K562 (cell line): ENCODE measurements around the gene ZNF774. TPM values are rescaled to one million over a fixed set of nuclear protein-coding genes. Genes with fewer than 3 reads are reported as not detected.
A peak's percentile ranks its signal among the peaks of the same experiment; 100 is the strongest.

Experiments used
- FOSL1 ChIP-seq: fragments of 200-800 bp; sonication (Bioruptor generic); conservative IDR thresholded peaks from 2 replicates; pipeline ENCODE4 v1.6.1; 2016; ENCODE audit warnings: missing genetic modification characterization, missing compliant biosample characterization
- MAFF ChIP-seq: IDR thresholded peaks from 2 replicates; pipeline ENCODE4 v1.6.1; 2012; ENCODE audit warnings: low read length, improper control_type of control experiment
- polyA plus RNA-seq, 8 experiments: library from polyadenylated mRNA; depleted of rRNA in 4 of 8; stranded (reverse) in 5 of 8; unstranded in 3 of 8; fragments of >200 nt; fragmentation: Nextera tagmentation in 2 of 8; fragmentation: Illumina TruSeq in 1 of 8; extraction: Ambion mirVana in 2 of 8; extraction: Trizol in 1 of 8; gene quantifications; 2 replicates each; pipeline versions ENCODE4 v1.2.1 to v1.2.3, GENCODE V29; 2011 to 2014; ENCODE audit warnings: inconsistent platforms in 1 of 8, missing spikeins in 1 of 8
- total RNA-seq, 7 experiments: library from RNA; depleted of rRNA in 6 of 7; stranded (reverse); fragments of >200 nt in 6 of 7; fragmentation: Illumina TruSeq in 2 of 7; extraction: Trizol in 2 of 7; gene quantifications; 2 replicates each; pipeline versions ENCODE4 v1.2.1 to v1.2.3, GENCODE V29; 2011 to 2021; ENCODE audit warnings: low replicate concordance in 1 of 7
- TF ChIP-seq, protein P1 (sequence below), 2 experiments: fragments of 450-650 bp; formaldehyde crosslinking in 1 of 2; IDR thresholded peaks; 2 replicates each; pipeline versions ENCODE4 v1.4.0 to v1.6.1; 2014 to 2020; ENCODE audit warnings: mild to moderate bottlenecking in 2 of 2, borderline replicate concordance in 1 of 2, low read depth in 1 of 2
- TF ChIP-seq, protein P2 (sequence below): fragments of 450-650 bp; conservative IDR thresholded peaks from 2 replicates; pipeline ENCODE4 v1.6.1; 2016; ENCODE audit warnings: missing genetic modification characterization, low read depth, mild to moderate bottlenecking, missing compliant biosample characterization, moderate library complexity
- TF ChIP-seq, protein P3 (sequence below): fragments of 450-650 bp; IDR thresholded peaks from 2 replicates; pipeline ENCODE4 v1.6.1; 2016; ENCODE audit warnings: low read depth

The ZNF774 gene
- total and polyA plus RNA-seq, 9 of the 15 experiments (the other 6 are each of a cell fraction or from before 2014, with no cell fraction given) = 0.32 to 2.0 (median 1.2) TPM

DNA sequence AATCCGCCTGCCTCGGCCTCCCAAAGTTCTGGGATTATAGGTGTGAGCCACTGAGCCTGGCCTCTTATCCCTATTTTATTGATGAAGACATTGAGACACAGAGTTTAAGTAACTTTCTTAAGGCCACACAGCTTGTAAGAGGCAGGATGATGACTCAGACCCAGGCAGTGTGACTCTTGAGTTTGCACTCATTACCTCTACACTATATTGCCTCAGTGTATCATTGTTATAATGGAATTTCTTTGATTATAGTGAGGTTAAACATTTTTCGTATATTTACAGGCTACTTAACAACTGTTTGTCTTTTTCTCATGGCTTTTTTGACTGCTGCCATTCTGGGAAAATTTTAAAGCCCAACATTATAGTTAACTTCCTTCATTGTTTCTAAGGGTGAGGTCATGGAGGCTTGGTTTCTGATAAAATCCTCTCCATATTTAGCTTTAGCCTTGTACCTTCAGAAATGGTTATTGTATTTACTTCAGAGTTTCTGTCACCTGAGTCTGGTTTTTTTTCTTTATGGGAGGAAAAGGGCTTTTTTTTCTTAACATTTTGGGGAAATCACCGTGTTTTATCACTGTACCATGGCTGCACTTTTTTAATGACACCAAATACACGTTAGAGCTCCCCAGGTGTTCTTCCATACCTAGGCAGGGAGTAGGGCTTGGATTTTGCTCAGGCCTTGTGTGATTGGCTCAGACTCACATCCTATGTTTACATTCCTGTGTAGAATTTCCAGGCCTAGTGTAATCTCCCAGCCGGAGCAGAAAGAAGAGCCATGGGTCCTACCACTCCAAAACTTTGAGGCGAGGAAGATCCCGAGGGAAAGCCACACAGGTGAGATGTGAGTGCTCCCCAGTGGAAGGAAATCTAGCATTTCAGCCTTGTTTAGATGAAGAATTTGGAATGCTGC is 6.3 kb downstream of the ZNF774 start (continued):
- TF ChIP-seq, protein P1, sequence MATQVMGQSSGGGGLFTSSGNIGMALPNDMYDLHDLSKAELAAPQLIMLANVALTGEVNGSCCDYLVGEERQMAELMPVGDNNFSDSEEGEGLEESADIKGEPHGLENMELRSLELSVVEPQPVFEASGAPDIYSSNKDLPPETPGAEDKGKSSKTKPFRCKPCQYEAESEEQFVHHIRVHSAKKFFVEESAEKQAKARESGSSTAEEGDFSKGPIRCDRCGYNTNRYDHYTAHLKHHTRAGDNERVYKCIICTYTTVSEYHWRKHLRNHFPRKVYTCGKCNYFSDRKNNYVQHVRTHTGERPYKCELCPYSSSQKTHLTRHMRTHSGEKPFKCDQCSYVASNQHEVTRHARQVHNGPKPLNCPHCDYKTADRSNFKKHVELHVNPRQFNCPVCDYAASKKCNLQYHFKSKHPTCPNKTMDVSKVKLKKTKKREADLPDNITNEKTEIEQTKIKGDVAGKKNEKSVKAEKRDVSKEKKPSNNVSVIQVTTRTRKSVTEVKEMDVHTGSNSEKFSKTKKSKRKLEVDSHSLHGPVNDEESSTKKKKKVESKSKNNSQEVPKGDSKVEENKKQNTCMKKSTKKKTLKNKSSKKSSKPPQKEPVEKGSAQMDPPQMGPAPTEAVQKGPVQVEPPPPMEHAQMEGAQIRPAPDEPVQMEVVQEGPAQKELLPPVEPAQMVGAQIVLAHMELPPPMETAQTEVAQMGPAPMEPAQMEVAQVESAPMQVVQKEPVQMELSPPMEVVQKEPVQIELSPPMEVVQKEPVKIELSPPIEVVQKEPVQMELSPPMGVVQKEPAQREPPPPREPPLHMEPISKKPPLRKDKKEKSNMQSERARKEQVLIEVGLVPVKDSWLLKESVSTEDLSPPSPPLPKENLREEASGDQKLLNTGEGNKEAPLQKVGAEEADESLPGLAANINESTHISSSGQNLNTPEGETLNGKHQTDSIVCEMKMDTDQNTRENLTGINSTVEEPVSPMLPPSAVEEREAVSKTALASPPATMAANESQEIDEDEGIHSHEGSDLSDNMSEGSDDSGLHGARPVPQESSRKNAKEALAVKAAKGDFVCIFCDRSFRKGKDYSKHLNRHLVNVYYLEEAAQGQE (IDR thresholded peaks at IDR 0.05; ENCODE audit: borderline replicate concordance) = no peak
- TF ChIP-seq, protein P1 (CRISPR knock-in tag; IDR thresholded peaks at IDR 0.05; ENCODE audit: low read depth) = no peak
- TF ChIP-seq, protein P2, sequence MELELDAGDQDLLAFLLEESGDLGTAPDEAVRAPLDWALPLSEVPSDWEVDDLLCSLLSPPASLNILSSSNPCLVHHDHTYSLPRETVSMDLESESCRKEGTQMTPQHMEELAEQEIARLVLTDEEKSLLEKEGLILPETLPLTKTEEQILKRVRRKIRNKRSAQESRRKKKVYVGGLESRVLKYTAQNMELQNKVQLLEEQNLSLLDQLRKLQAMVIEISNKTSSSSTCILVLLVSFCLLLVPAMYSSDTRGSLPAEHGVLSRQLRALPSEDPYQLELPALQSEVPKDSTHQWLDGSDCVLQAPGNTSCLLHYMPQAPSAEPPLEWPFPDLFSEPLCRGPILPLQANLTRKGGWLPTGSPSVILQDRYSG (tag) = no peak
- TF ChIP-seq MAFF (no peak), FOSL1 (tag) (0 out of 2 replicates have a peak, but pooled peaks have one; percentile 19)
- TF ChIP-seq, protein P3, sequence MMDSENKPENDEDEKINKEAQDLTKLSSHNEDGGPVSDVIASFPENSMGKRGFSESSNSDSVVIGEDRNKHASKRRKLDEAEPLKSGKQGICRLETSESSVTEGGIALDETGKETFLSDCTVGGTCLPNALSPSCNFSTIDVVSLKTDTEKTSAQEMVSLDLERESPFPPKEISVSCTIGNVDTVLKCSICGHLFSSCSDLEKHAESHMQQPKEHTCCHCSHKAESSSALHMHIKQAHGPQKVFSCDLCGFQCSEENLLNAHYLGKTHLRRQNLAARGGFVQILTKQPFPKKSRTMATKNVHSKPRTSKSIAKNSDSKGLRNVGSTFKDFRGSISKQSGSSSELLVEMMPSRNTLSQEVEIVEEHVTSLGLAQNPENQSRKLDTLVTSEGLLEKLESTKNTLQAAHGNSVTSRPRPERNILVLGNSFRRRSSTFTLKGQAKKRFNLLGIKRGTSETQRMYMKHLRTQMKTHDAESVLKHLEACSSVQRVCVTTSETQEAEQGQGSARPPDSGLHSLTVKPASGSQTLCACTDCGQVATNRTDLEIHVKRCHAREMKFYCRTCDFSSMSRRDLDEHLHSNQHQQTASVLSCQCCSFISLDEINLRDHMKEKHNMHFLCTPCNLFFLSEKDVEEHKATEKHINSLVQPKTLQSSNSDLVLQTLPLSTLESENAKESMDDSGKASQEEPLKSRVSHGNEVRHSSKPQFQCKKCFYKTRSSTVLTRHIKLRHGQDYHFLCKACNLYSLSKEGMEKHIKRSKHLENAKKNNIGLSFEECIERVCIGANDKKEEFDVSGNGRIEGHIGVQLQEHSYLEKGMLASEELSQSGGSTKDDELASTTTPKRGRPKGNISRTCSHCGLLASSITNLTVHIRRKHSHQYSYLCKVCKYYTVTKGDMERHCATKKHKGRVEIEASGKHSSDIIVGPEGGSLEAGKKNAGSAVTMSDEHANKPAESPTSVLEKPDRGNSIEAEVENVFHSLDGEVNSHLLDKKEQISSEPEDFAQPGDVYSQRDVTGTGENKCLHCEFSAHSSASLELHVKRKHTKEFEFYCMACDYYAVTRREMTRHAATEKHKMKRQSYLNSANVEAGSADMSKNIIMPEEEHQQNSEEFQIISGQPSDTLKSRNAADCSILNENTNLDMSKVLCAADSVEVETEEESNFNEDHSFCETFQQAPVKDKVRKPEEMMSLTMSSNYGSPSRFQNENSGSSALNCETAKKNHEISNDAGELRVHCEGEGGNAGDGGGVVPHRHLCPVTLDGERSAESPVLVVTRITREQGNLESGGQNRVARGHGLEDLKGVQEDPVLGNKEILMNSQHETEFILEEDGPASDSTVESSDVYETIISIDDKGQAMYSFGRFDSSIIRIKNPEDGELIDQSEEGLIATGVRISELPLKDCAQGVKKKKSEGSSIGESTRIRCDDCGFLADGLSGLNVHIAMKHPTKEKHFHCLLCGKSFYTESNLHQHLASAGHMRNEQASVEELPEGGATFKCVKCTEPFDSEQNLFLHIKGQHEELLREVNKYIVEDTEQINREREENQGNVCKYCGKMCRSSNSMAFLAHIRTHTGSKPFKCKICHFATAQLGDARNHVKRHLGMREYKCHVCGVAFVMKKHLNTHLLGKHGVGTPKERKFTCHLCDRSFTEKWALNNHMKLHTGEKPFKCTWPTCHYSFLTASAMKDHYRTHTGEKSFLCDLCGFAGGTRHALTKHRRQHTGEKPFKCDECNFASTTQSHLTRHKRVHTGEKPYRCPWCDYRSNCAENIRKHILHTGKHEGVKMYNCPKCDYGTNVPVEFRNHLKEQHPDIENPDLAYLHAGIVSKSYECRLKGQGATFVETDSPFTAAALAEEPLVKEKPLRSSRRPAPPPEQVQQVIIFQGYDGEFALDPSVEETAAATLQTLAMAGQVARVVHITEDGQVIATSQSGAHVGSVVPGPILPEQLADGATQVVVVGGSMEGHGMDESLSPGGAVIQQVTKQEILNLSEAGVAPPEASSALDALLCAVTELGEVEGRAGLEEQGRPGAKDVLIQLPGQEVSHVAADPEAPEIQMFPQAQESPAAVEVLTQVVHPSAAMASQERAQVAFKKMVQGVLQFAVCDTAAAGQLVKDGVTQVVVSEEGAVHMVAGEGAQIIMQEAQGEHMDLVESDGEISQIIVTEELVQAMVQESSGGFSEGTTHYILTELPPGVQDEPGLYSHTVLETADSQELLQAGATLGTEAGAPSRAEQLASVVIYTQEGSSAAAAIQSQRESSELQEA = no peak
